Measurements from ENCODE around the gene TMEM72. TPM values are rescaled to one million over a fixed set of nuclear protein-coding genes. Genes with fewer than 3 reads are reported as not detected.

TMEM72 gene
- total and polyA plus RNA-seq, 2 donors (not counting 1 experiment from before 2014, with no cell fraction given), result not detected

GRCh38 chr10:44956717-44957706 lies 45.9 kb downstream of the TMEM72 start:
- 96% methylated on average over 2 of the region's 4 CpGs for WGBS (ENCODE audit: insufficient coverage)
- DNase-seq (no peak), ATAC-seq (ENCODE audit: low read depth) (no peak)
- Histone ChIP-seq H3K79me2 (ENCODE audit: control insufficient read depth, insufficient read depth, low read length) (peaks cover 23% of the 10 kb centered on the region), H3K27me3 (replicated peaks in 1 of 4; ENCODE audit: control extremely low read depth in 1 of 4, control insufficient read depth in 3 of 4, insufficient read depth in 4 of 4, low read length in 3 of 4) (peaks cover 0 to 2% (median 0%) of the 10 kb centered on the region in 4 experiments), H4K20me1 (ENCODE audit: control insufficient read depth, insufficient read depth, low read length, poor library complexity, severe bottlenecking) (no peaks in the 10 kb centered on the region), H3K4me3 (ENCODE audit: control extremely low read depth in 1 of 5, extremely low read depth in 1 of 5, insufficient read depth in 1 of 5, low read depth in 2 of 5, low read length in 4 of 5) (no peak overlapping the region), H3K4me2 (replicated peaks; ENCODE audit: low read depth, low read length, poor library complexity, severe bottlenecking) (no peak overlapping the region), H3K9me3 (ENCODE audit: control extremely low read depth in 1 of 3, control insufficient read depth in 2 of 3, insufficient read depth in 1 of 3, low read length in 2 of 3) (no peaks in the 10 kb centered on the region), H3K9ac (ENCODE audit: low read length) (no peak overlapping the region), H3K4me1 (ENCODE audit: control insufficient read depth in 2 of 2, insufficient read depth in 2 of 2, low read length in 2 of 2) (peaks cover 16 to 28% of the 10 kb centered on the region in 2 donors), H3K36me3 (replicated peaks in 1 of 2; ENCODE audit: control extremely low read depth in 1 of 2, control insufficient read depth in 1 of 2, extremely low read depth in 1 of 2, insufficient read depth in 2 of 2, low read length in 1 of 2) (peaks cover 0 to 1% of the 10 kb centered on the region in 2 experiments), H2AFZ (ENCODE audit: insufficient read depth, low read depth, low read length, poor library complexity, severe bottlenecking) (no peak overlapping the region), H3K27ac (ENCODE audit: low read length in 2 of 2) (no peak overlapping the region)
- ChIA-PET CTCF (no interaction called here), POLR2A (no interaction called here)
- Mint-ChIP-seq H3K4me1 (peaks cover 26% of the 10 kb centered on the region), H3K27ac (no peak overlapping the region), H3K9me3 (ENCODE audit: insufficient read depth) (no peaks in the 10 kb centered on the region), H3K27me3 (no peaks in the 10 kb centered on the region), H3K4me3 (no peak overlapping the region)
- no peak for TF ChIP-seq EZH2 (IDR thresholded peaks at IDR 0.05; ENCODE audit: borderline replicate concordance, insufficient read depth, low read depth, low read length, poor library complexity, severe bottlenecking)
- no peak for TF ChIP-seq CTCF (IDR thresholded peaks at IDR 0.05)
- intact Hi-C loops (cut with micrococcal nuclease), result no loop called here

Data from B cell (primary cell).